ENCODE measurements around the gene ADAM15. TPM values are rescaled to one million over a fixed set of nuclear protein-coding genes. Genes with fewer than 3 reads are reported as not detected.

Gene ADAM15
- total RNA-seq, 1 donor from 2014 or later: 15.7 TPM

GRCh38 chr1:155037851-155038441 lies 13.2 kb upstream of the ADAM15 start:
- TF ChIP-seq CTCF (IDR thresholded peaks at IDR 0.05) (no peak), EZH2 (IDR thresholded peaks at IDR 0.05) (no peak), EZH2phosphoT487 (IDR thresholded peaks at IDR 0.05) (no peak)
- H3K27me3 Mint-ChIP-seq (ENCODE audit: insufficient read depth, low read depth): peaks cover 8% of the 10 kb centered on the region
- Histone ChIP-seq H3K9ac (no peak overlapping the region), H3K4me2 (no peak overlapping the region), H3K4me1 (peaks cover 12% of the 10 kb centered on the region), H3F3A (ENCODE audit: low read depth) (no peaks in the 10 kb centered on the region), H3K36me3 (no peaks in the 10 kb centered on the region), H3K79me2 (ENCODE audit: low read depth) (no peaks in the 10 kb centered on the region), H3K4me3 (no peak overlapping the region), H3K27ac (no peak overlapping the region), H2AFZ (replicated peaks) (no peak overlapping the region), H3K9me3 (ENCODE audit: low read depth) (no peaks in the 10 kb centered on the region), H3K27me3 (no peaks in the 10 kb centered on the region), H4K20me1 (ENCODE audit: low read depth) (no peaks in the 10 kb centered on the region)
- H3K9me3 Mint-ChIP-seq: no peaks in the 10 kb centered on the region
- H3K4me3 Mint-ChIP-seq: no peak overlapping the region
- H3K27ac Mint-ChIP-seq: no peak overlapping the region
- H3K36me3 Mint-ChIP-seq: no peaks in the 10 kb centered on the region
- peaks cover 13% of the 10 kb centered on the region for H3K4me1 Mint-ChIP-seq
- DNase-seq (ENCODE audit: low spot score): no peak

DNA sequence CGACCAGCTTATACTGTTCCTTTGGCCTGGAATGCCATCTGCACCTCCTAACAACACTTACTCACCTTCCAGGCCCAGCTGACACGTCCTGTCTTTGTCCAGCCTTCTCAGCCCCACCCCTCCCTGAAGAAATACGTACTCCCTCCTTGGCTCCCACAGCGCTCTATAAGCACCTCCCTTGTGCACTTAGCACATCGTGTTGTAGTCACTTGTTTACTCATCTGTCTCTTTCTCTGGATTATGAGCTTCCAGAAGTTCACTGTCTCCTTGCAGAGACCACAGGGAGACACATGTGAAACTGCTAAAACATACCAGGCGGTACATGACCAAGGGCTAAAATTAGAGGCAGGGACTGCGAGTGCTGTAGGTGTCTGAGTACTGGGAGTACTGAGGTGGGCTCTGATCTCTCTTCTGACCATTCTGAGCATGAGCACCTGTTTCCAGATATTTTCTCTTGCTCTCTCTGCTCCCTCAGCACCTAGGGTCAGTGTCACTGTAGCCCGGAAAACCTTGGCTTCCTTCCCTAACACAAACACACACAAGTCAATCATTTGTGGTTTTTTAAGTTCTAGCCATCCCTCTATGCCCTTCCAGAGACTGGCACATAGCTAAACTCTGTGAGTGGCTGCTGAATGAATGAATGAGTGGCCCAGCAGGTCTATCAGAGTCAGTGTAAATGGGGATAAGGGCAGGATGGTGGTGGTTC lies 12.4 kb upstream of the ADAM15 start:
- H3K4me1 Mint-ChIP-seq: peaks cover 13% of the 10 kb centered on the region

DNA sequence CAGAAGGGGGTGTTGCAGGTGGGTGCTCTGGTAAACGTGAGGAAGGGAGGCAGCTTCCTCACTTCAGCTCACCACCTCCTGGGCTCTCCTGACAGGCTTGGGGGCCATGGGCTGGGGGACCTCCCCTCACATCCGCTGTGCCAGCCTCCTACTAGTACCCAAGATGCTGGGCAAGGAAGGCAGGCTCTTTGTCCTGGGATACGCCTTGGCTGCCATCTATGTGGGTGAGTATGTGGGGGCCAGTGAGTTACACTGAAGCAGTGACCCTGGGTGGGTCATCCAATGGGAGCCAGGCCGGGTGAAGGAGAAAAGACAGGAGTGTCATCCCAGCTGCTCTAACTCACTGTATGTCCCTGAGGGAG lies 11.8 kb upstream of the ADAM15 start:
- H3K27ac ChIP-seq: no peak overlapping the region
- no peak overlapping the region for H2AFZ ChIP-seq (replicated peaks)
- no peaks in the 10 kb centered on the region for H3K36me3 Mint-ChIP-seq
- H3K4me3 ChIP-seq: no peak overlapping the region
- H3K27me3 Mint-ChIP-seq (ENCODE audit: insufficient read depth, low read depth): peaks cover 11% of the 10 kb centered on the region
- no peak for TF ChIP-seq EZH2phosphoT487 (IDR thresholded peaks at IDR 0.05)
- no peak for TF ChIP-seq EZH2 (IDR thresholded peaks at IDR 0.05)
- TF ChIP-seq CTCF (IDR thresholded peaks at IDR 0.05): no peak
- H3K36me3 ChIP-seq: no peaks in the 10 kb centered on the region
- H4K20me1 ChIP-seq (ENCODE audit: low read depth): no peaks in the 10 kb centered on the region
- H3K9ac ChIP-seq: no peak overlapping the region
- H3K4me2 ChIP-seq: no peak overlapping the region
- peaks cover 17% of the 10 kb centered on the region for H3K4me1 Mint-ChIP-seq
- H3K27me3 ChIP-seq: no peaks in the 10 kb centered on the region
- H3K9me3 Mint-ChIP-seq: no peaks in the 10 kb centered on the region
- H3K27ac Mint-ChIP-seq: no peak overlapping the region
- H3K4me3 Mint-ChIP-seq: no peak overlapping the region
- no peaks in the 10 kb centered on the region for H3F3A ChIP-seq (ENCODE audit: low read depth)
- no peaks in the 10 kb centered on the region for H3K79me2 ChIP-seq (ENCODE audit: low read depth)
- DNase-seq (ENCODE audit: low spot score): no peak
- no peaks in the 10 kb centered on the region for H3K9me3 ChIP-seq (ENCODE audit: low read depth)
- H3K4me1 ChIP-seq: peaks cover 12% of the 10 kb centered on the region

More for the DNA sequence above, 12.4 kb upstream of the ADAM15 start:
- Histone ChIP-seq H3K4me1 (peaks cover 12% of the 10 kb centered on the region), H3F3A (ENCODE audit: low read depth) (no peaks in the 10 kb centered on the region), H3K79me2 (ENCODE audit: low read depth) (no peaks in the 10 kb centered on the region), H3K9ac (no peak overlapping the region), H3K4me2 (no peak overlapping the region), H3K36me3 (no peaks in the 10 kb centered on the region), H2AFZ (replicated peaks) (no peak overlapping the region), H3K27ac (no peak overlapping the region), H3K27me3 (no peaks in the 10 kb centered on the region), H3K4me3 (no peak overlapping the region), H4K20me1 (ENCODE audit: low read depth) (no peaks in the 10 kb centered on the region), H3K9me3 (ENCODE audit: low read depth) (no peaks in the 10 kb centered on the region)
- TF ChIP-seq EZH2phosphoT487 (IDR thresholded peaks at IDR 0.05) (no peak), EZH2 (IDR thresholded peaks at IDR 0.05) (no peak), CTCF (IDR thresholded peaks at IDR 0.05) (no peak)
- H3K36me3 Mint-ChIP-seq: no peaks in the 10 kb centered on the region
- H3K27me3 Mint-ChIP-seq (ENCODE audit: insufficient read depth, low read depth): peaks cover 8% of the 10 kb centered on the region
- H3K9me3 Mint-ChIP-seq: no peaks in the 10 kb centered on the region
- H3K27ac Mint-ChIP-seq: peak overlapping the region; percentile 15
- DNase-seq (ENCODE audit: low spot score): no peak
- peak overlapping the region; percentile 29 for H3K4me3 Mint-ChIP-seq

Measured in neural progenitor cell (in vitro differentiated cells).